Gastroesophageal sphincter (tissue), 4 donors: Measurements from ENCODE around the gene UPK3BL1. TPM values are rescaled to one million over a fixed set of nuclear protein-coding genes. Genes with fewer than 3 reads are reported as not detected.
"Not testable (repeated sequence)": the region's sequence is repeated elsewhere in the genome, so short reads cannot be mapped to it uniquely, and the experiment has no call there.

Experiments
- ATAC-seq: fragments of 150-250 bp; one replicate; pipeline ENCODE4 v1.9.1; 2016; ENCODE audit warnings: mild to moderate bottlenecking, moderate library complexity
- H3K27ac ChIP-seq, 4 donors: fragments of 200-600 bp; sonication (generic) in 3 of 4; 1 replicate in 3 of 4; 2 replicates in 1 of 4; pipeline ENCODE4 v1.5.1; 2016 to 2019
- H3K27me3 ChIP-seq: fragments of 200-600 bp; sonication (generic); one replicate; pipeline ENCODE4 v1.5.1; 2019
- H3K36me3 ChIP-seq, 2 donors: fragments of 200-600 bp; sonication (generic); one replicate each; pipeline ENCODE4 v1.5.1; 2019; ENCODE audit warnings: control low read depth in 1 of 2
- H3K4me1 ChIP-seq, 3 donors: fragments of 200-600 bp; sonication (generic); 1 replicate in 2 of 3; 2 replicates in 1 of 3; pipeline ENCODE4 v1.5.1; 2016 to 2019; ENCODE audit warnings: control low read depth in 2 of 3
- H3K4me3 ChIP-seq, 2 donors: fragments of 200-600 bp; sonication (generic); one replicate each; pipeline ENCODE4 v1.5.1; 2019; ENCODE audit warnings: mild to moderate bottlenecking in 1 of 2, moderate library complexity in 1 of 2
- H3K9me3 ChIP-seq, 3 donors: fragments of 200-600 bp; sonication (generic); one replicate each; pipeline ENCODE4 v1.5.1; 2017 to 2019; ENCODE audit warnings: control low read depth in 2 of 3
- POLR2A ChIP-seq, 2 donors: fragments of 450-650 bp; IDR thresholded peaks; one replicate each; pipeline ENCODE4 v1.6.1; 2017; ENCODE audit warnings: antibody characterized with exemption in 2 of 2, mild to moderate bottlenecking in 2 of 2, moderate library complexity in 1 of 2
- WGBS, 2 donors: methylation state at CpG; one replicate each; pipeline ENCODE4 v1.1.5; 2018; ENCODE audit warnings: low coverage in 1 of 2; 5-methylcytosine and 5-hydroxymethylcytosine counted together
- total RNA-seq, 4 donors: library from RNA; depleted of rRNA; stranded (reverse); fragments of >200 nt; gene quantifications; one replicate each; pipeline ENCODE4 v1.1.0, GENCODE V29; 2016

Gene UPK3BL1
- total RNA-seq, 4 donors from 2014 or later: 18.9 to 26.0 (median 23.6) TPM

GRCh38 chr7:102671166-102671955 lies 28.8 kb upstream of the UPK3BL1 start, which contains the start of gene POLR2J2:
Gene POLR2J2, minus strand, starts transcription at chr7:102671663. Its CDS starts 62 bp downstream, at chr7:102671601.
- H3K27me3 ChIP-seq, H3K4me1 ChIP-seq, H3K36me3 ChIP-seq, H3K9me3 ChIP-seq: not testable (repeated sequence)
- peak within 1 kb of the TSS; percentile 42 to 51 for H3K4me3 ChIP-seq
- WGBS, 2 donors: no CpG with 5 or more reads among the region's 63 CpGs
- peak within 1 kb of the TSS in 3 of 4 donors; percentile 37 to 74 (median 59) for H3K27ac ChIP-seq
- peak; percentile 91 for ATAC-seq
- TF ChIP-seq POLR2A (IDR thresholded peaks at IDR 0.05): peak in 1 of 2 donors; percentile 12

GRCh38 chr7:102667523-102667922 lies 24.9 kb upstream of the UPK3BL1 start:
- not testable (repeated sequence) for H3K27ac ChIP-seq, H3K9me3 ChIP-seq, H3K4me1 ChIP-seq, H3K27me3 ChIP-seq, ATAC-seq, H3K36me3 ChIP-seq, H3K4me3 ChIP-seq
- WGBS, 2 donors: no CpG with 5 or more reads among the region's 14 CpGs

GRCh38 chr7:102666850-102667249 lies 24.3 kb upstream of the UPK3BL1 start:
- not testable (repeated sequence) for H3K9me3 ChIP-seq, ATAC-seq, H3K27me3 ChIP-seq, H3K36me3 ChIP-seq, H3K4me3 ChIP-seq, H3K27ac ChIP-seq, H3K4me1 ChIP-seq
- WGBS, 2 donors: no CpG with 5 or more reads among the region's 16 CpGs

- H3K9me3 ChIP-seq, H3K4me1 ChIP-seq, H3K36me3 ChIP-seq, H3K4me3 ChIP-seq, H3K27me3 ChIP-seq, ATAC-seq, H3K27ac ChIP-seq: not testable (repeated sequence)
- 60% methylated on average over 1 of the region's 11 CpGs; no CpG with 5 or more reads in 1 of the 2 donors for WGBS, 2 donors
Observed at GRCh38 chr7:102664765-102665164, 22.2 kb upstream of the UPK3BL1 start.

- H3K27ac ChIP-seq, H3K4me3 ChIP-seq, H3K27me3 ChIP-seq, H3K9me3 ChIP-seq, H3K36me3 ChIP-seq, ATAC-seq, H3K4me1 ChIP-seq: not testable (repeated sequence)
- WGBS, 2 donors: no CpG with 5 or more reads among the region's 4 CpGs
Observed at GRCh38 chr7:102649924-102650323, 7.3 kb upstream of the UPK3BL1 start, which contains the start of gene SPDYE2B. Gene SPDYE2B, plus strand, starts transcription at chr7:102650319. Its CDS starts 2,030 bp downstream, at chr7:102652349.

- 95% methylated on average over 4 of the region's 7 CpGs; no CpG with 5 or more reads in 1 of the 2 donors for WGBS, 2 donors
- H3K4me1 ChIP-seq, H3K36me3 ChIP-seq, ATAC-seq, H3K27me3 ChIP-seq, H3K9me3 ChIP-seq, H3K4me3 ChIP-seq, H3K27ac ChIP-seq: not testable (repeated sequence)
Observed at GRCh38 chr7:102647813-102648212, 5.2 kb upstream of the UPK3BL1 start.

- H3K9me3 ChIP-seq, H3K4me3 ChIP-seq, H3K27me3 ChIP-seq, H3K4me1 ChIP-seq, H3K27ac ChIP-seq, H3K36me3 ChIP-seq, ATAC-seq: not testable (repeated sequence)
- no CpG with 5 or more reads among the region's 1 CpG for WGBS, 2 donors
Observed at GRCh38 chr7:102643404-102643803, 813 bp upstream of the UPK3BL1 start.

GRCh38 chr7:102638848-102639247 lies 3.7 kb downstream of the UPK3BL1 start:
- not testable (repeated sequence) for ATAC-seq, H3K27ac ChIP-seq, H3K27me3 ChIP-seq, H3K4me1 ChIP-seq, H3K4me3 ChIP-seq, H3K9me3 ChIP-seq
- peaks cover 0 to 11% of the 10 kb centered on the region in 2 donors for H3K36me3 ChIP-seq
- 93% methylated on average over 3 of the region's 11 CpGs; no CpG with 5 or more reads in 1 of the 2 donors for WGBS, 2 donors

- not testable (repeated sequence) for ATAC-seq, H3K27ac ChIP-seq, H3K4me3 ChIP-seq, H3K9me3 ChIP-seq, H3K4me1 ChIP-seq, H3K27me3 ChIP-seq
- 90 to 100% methylated on average over 2 of the region's 13 CpGs for WGBS, 2 donors
- H3K36me3 ChIP-seq: peaks cover 0 to 11% of the 10 kb centered on the region in 2 donors
Observed at GRCh38 chr7:102636956-102637355, 5.6 kb downstream of the UPK3BL1 start.

GRCh38 chr7:102635354-102635753 lies 7.2 kb downstream of the UPK3BL1 start:
- H3K4me3 ChIP-seq, H3K27ac ChIP-seq, H3K27me3 ChIP-seq, H3K4me1 ChIP-seq, H3K9me3 ChIP-seq: not testable (repeated sequence)
- WGBS, 2 donors: no CpG with 5 or more reads among the region's 5 CpGs
- peak; percentile 27 for ATAC-seq
- H3K36me3 ChIP-seq: peaks cover 0 to 11% of the 10 kb centered on the region in 2 donors

- not testable (repeated sequence) for H3K4me1 ChIP-seq, H3K4me3 ChIP-seq, H3K27me3 ChIP-seq, ATAC-seq, H3K9me3 ChIP-seq, H3K27ac ChIP-seq
- WGBS, 2 donors: no CpG with 5 or more reads among the region's 6 CpGs
- peaks cover 0 to 11% of the 10 kb centered on the region in 2 donors for H3K36me3 ChIP-seq
Observed at GRCh38 chr7:102634299-102634698, 8.3 kb downstream of the UPK3BL1 start.

- WGBS, 2 donors: no CpG with 5 or more reads among the region's 9 CpGs
- not testable (repeated sequence) for H3K9me3 ChIP-seq
Observed at GRCh38 chr7:102630622-102631021, 12.0 kb downstream of the UPK3BL1 start.

GRCh38 chr7:102627271-102627904 lies 15.2 kb downstream of the UPK3BL1 start:
- not testable (repeated sequence) for H3K36me3 ChIP-seq, H3K9me3 ChIP-seq, H3K27ac ChIP-seq, H3K4me3 ChIP-seq, H3K4me1 ChIP-seq, H3K27me3 ChIP-seq
- WGBS, 2 donors: no CpG with 5 or more reads among the region's 8 CpGs
- peak; percentile 22 for ATAC-seq

More at GRCh38 chr7:102630622-102631021, 12.0 kb downstream of the UPK3BL1 start:
- not testable (repeated sequence) for H3K36me3 ChIP-seq, H3K27ac ChIP-seq, ATAC-seq, H3K4me1 ChIP-seq, H3K4me3 ChIP-seq, H3K27me3 ChIP-seq
